Measurements from ENCODE around the gene VDAC1.

DNA sequence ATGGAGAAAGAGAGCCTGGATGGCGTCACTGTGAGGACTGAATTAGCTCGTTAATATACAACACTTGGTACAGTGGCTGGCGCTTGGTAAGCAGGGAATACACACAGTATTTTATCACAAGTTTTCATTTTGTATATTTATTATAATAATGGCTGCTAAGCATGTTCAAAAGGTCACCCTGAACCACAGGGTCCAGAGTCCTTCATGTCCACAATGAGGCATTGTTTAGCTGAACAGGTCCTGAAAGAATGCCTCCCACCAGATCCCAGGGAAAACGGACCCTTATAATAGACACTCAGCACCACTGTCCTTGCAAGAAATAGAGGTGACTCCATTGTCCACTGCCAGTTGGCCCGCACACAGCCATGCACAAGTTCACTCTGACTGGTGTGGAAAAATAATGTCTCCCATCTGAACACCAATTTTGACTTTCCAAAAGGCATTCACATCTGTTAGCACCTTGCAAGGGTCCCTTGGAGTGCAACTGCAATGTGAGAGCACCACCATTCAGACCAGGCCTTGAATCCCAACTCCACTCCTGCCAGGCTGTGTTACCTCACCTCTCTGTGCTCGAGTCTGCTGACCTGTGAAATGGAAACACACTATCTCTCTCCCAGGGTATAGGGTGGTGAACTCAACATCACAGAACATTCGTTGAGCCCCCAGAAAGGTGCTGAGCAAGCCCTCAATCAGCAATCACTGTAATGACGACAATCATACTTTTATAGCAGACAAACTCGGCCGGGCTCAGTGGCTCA is 3.9 kb downstream of the VDAC1 start:
- TF ChIP-seq RFX5 (IDR thresholded peaks at IDR 0.05; ENCODE audit: borderline replicate concordance, low read depth, low read length) (no peak), RXRA (IDR thresholded peaks at IDR 0.05; ENCODE audit: insufficient read depth, low read depth, low read length) (no peak), SRF (IDR thresholded peaks at IDR 0.05; ENCODE audit: low read depth, low read length) (no peak), TBP (IDR thresholded peaks at IDR 0.05; ENCODE audit: low read depth, low read length) (no peak), HDAC2 (IDR thresholded peaks at IDR 0.05; ENCODE audit: borderline replicate concordance in 1 of 2, low read depth in 2 of 2, low read length in 2 of 2) (no peak), TAF1 (IDR thresholded peaks at IDR 0.05; ENCODE audit: low read depth, low read length) (no peak), POLR2AphosphoS5 (IDR thresholded peaks at IDR 0.05; ENCODE audit: low read depth, low read length) (no peak), POLR2A (IDR thresholded peaks at IDR 0.05; ENCODE audit: control extremely low read depth in 1 of 2, low read depth in 2 of 2, low read length in 2 of 2) (no peak)
- TF ChIP-seq, protein P1, sequence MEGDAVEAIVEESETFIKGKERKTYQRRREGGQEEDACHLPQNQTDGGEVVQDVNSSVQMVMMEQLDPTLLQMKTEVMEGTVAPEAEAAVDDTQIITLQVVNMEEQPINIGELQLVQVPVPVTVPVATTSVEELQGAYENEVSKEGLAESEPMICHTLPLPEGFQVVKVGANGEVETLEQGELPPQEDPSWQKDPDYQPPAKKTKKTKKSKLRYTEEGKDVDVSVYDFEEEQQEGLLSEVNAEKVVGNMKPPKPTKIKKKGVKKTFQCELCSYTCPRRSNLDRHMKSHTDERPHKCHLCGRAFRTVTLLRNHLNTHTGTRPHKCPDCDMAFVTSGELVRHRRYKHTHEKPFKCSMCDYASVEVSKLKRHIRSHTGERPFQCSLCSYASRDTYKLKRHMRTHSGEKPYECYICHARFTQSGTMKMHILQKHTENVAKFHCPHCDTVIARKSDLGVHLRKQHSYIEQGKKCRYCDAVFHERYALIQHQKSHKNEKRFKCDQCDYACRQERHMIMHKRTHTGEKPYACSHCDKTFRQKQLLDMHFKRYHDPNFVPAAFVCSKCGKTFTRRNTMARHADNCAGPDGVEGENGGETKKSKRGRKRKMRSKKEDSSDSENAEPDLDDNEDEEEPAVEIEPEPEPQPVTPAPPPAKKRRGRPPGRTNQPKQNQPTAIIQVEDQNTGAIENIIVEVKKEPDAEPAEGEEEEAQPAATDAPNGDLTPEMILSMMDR (IDR thresholded peaks at IDR 0.05; ENCODE audit: control extremely low read depth in 1 of 3, insufficient read depth in 1 of 3, low read depth in 1 of 3, low read length in 3 of 3) = no peak
- TF ChIP-seq, protein P2, sequence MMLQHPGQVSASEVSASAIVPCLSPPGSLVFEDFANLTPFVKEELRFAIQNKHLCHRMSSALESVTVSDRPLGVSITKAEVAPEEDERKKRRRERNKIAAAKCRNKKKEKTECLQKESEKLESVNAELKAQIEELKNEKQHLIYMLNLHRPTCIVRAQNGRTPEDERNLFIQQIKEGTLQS (IDR thresholded peaks at IDR 0.05; ENCODE audit: insufficient read depth, low read depth, low read length) = no peak

Data from H1 (cell line).